ENCODE results near the gene SNX18.

SNX18 gene

DNA sequence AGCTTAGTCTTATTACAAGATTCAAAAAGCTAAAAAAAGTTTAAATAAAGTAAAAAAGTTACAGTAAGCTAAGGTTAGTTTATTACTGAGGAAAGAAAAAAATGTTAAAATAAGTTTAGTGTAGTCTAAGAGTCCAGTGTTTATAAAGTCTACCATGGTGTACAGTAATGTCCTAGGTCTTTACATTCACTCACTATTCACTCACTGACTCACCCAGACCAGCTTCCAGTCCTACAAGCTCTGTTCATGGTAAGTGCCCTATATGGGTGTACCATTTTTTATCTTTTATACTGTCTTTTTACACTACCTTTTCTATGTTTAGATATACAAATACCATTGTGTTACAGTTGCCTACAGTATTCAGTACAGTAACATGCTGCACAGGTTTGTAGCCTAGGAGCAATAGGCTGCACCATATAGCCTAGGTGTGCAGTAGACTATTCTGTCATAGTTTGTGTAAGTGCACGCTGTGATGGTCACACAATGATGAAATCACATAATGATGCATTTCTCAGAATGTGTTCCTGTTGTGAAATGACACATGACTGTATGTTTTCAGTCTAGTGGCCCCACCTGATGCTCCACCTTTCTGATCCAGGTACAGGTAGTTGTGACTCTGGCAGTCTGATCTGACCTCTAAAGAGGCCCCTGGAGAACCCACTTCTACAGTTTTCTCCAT is 45.7 kb downstream of the SNX18 start:
- H3K36me3 Mint-ChIP-seq (ENCODE audit: low read depth): no peaks in the 10 kb centered on the region
- H3K27me3 Mint-ChIP-seq (ENCODE audit: low read depth): peaks cover 2% of the 10 kb centered on the region
- peaks cover 8% of the 10 kb centered on the region for H3K9me3 Mint-ChIP-seq
- H3K27ac Mint-ChIP-seq: no peak overlapping the region
- H3K4me1 Mint-ChIP-seq (ENCODE audit: low read depth): no peaks in the 10 kb centered on the region
- H3K4me3 Mint-ChIP-seq: no peak overlapping the region
- no peak for DNase-seq (ENCODE audit: low spot score)

DNA sequence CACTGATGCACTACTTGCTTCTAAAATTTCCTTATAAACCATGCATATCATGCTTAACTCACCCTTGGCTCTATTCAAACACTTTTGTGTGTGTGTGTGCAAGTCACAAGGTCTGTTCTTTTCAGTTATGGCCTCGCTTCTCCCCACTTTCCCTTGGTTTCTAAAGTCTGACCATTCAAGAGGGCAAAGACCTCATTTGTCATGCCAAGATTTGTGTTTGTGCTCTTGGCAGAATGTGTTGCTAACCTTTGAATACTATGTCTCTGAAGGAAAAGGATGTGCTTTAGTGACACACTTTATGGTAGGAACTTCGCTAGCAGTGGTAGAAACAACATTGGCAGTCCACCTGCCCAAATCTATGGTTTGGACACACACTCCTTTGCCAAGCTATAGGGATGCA is 50.4 kb downstream of the SNX18 start:
- Mint-ChIP-seq H3K36me3 (ENCODE audit: low read depth) (no peaks in the 10 kb centered on the region), H3K4me3 (no peak overlapping the region), H3K27me3 (ENCODE audit: low read depth) (no peaks in the 10 kb centered on the region), H3K4me1 (ENCODE audit: low read depth) (no peaks in the 10 kb centered on the region), H3K27ac (no peak overlapping the region), H3K9me3 (no peaks in the 10 kb centered on the region)
- no peak for DNase-seq (ENCODE audit: low spot score)

DNA sequence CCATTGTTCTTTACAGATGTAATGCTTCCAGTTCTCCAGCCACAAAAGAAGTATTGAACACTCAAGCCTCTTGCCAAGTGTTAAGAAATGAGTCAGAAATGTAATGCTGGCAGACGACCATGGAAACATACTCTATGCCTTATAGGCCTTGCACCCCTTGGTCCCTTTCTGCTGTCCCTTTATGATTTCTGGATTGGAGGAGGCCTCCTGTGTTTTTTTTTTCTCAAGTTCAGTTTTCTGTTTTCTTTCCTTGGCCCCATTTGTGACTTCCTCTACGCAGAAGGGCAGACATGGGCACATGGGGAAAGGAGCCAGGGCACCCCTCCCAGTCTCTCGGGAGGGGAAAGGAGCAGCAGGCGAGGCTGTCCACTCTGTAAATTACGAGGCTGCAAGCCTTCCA is 53.4 kb downstream of the SNX18 start:
- no peak for DNase-seq (ENCODE audit: low spot score)
- no peak overlapping the region for H3K4me3 Mint-ChIP-seq

DNA sequence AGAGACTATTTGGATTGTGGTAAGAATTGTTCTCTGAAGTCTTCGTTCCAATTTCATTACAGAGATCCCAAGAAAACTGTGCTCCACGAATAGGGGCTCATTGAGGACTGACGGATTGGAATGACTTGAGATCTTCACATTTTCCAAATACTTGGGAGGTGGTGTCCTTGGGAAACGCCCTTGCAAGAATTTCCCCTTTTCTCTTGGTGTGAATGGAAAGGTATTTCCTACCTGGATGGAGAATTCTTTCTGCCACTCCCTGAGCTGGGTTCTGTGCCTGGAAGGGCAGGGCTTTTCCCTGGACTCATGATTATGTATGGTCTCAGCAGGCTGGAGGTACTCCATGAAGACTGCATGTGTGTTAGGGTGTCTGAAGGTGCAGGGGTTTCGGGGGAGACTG is 53.9 kb downstream of the SNX18 start:
- DNase-seq (ENCODE audit: low spot score): no peak
- Mint-ChIP-seq H3K4me3 (no peak overlapping the region), H3K27me3 (ENCODE audit: low read depth) (no peaks in the 10 kb centered on the region), H3K36me3 (ENCODE audit: low read depth) (no peaks in the 10 kb centered on the region), H3K27ac (no peak overlapping the region), H3K9me3 (no peaks in the 10 kb centered on the region), H3K4me1 (ENCODE audit: low read depth) (peaks cover 12% of the 10 kb centered on the region)

More for the DNA sequence above, 53.4 kb downstream of the SNX18 start:
- H3K4me1 Mint-ChIP-seq (ENCODE audit: low read depth): peaks cover 12% of the 10 kb centered on the region
- no peaks in the 10 kb centered on the region for H3K36me3 Mint-ChIP-seq (ENCODE audit: low read depth)
- H3K9me3 Mint-ChIP-seq: no peaks in the 10 kb centered on the region
- H3K27ac Mint-ChIP-seq: no peak overlapping the region
- H3K27me3 Mint-ChIP-seq (ENCODE audit: low read depth): no peaks in the 10 kb centered on the region

DNA sequence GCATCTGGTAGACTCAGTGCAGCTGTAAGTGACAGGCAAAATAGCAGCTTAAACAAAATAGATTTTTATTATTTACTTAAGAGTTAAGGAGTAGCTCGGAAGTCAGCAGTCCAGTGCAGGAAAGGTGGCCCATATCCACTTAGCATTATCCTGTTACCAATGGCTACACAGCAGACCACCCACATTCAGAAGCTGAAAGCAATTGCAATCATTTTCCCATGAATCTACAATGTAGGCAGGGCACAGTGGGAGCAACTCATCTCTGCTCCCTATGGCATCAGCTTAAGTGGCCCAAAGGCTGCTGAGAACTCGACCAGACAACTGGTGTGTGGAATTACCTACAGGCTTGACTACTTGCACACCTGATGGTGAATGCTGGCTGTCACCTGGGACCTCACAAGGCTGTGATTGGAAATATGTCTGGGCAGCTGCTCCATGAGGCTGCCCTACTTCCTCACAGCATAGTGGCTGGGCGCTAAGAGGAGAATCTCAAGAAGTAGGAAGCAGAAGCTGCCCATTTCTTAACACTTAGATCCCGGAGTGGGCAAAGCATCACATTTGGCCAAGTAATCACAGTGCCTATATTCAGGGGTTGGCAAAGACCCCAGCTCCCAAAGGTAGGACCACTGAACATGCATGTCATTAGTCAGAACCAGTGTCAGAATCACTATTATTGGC is 56.4 kb downstream of the SNX18 start:
- H3K9me3 Mint-ChIP-seq: no peaks in the 10 kb centered on the region
- no peak overlapping the region for H3K27ac Mint-ChIP-seq
- no peak overlapping the region for H3K4me3 Mint-ChIP-seq
- DNase-seq (ENCODE audit: low spot score): no peak
- H3K27me3 Mint-ChIP-seq (ENCODE audit: low read depth): no peaks in the 10 kb centered on the region
- no peaks in the 10 kb centered on the region for H3K36me3 Mint-ChIP-seq (ENCODE audit: low read depth)
- H3K4me1 Mint-ChIP-seq (ENCODE audit: low read depth): peaks cover 12% of the 10 kb centered on the region

DNA sequence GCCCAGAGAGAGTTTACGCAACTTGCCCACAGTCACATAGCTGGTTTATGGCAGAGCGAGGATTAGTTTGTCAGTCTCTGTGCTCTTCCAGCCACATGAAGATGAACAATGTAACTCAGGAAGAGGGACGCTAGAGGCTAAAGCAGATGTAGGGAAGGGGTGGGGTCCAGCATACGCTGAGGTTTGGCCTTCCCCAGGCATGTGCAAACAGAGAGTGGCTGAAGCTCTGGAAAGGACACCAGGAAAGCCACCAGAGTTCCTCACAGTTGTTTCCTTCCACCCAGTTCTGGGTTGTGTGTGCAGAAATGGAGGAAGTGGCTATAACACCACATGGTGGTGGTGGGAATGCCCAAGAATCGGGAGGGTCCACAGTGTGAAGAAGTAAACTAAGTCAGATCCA is 60.0 kb downstream of the SNX18 start:
- H3K27ac Mint-ChIP-seq: no peak overlapping the region
- H3K4me3 Mint-ChIP-seq: no peak overlapping the region
- H3K4me1 Mint-ChIP-seq (ENCODE audit: low read depth): peaks cover 12% of the 10 kb centered on the region
- no peaks in the 10 kb centered on the region for H3K36me3 Mint-ChIP-seq (ENCODE audit: low read depth)
- DNase-seq (ENCODE audit: low spot score): no peak
- H3K9me3 Mint-ChIP-seq: no peaks in the 10 kb centered on the region
- peaks cover 4% of the 10 kb centered on the region for H3K27me3 Mint-ChIP-seq (ENCODE audit: low read depth)

DNA sequence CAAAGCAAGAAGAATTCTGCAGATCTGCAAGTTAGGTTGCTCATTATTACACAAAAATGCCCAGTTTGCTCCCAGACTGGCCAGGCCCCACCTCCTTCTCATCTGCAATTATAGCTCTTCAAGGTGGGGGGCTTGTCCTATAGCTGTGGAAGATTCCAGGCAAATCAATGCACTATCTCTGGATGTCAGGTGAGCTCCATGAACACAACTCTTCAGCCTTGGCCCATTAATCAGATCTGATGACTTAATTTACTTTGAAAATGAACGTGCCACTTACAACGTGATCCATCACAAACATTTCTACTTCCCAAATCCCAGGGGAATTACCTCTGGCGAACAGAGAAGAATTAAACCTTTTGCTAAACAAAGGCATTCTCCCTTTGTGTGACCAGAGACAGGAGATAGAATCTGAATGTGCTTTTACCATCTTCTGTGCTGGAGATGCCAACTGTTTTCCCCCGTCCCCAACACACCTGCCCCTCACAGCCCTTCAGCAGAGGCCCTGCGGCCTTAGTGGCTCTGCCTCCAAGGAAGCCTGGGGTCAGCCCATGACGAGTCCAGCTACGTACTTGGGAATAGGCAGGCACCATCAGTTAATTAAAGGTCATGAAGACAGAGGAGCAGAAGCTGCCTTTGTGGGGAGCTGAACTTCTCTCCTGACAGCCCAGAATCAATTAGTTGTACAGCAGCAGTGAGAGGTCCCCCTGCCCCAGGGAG is 60.5 kb downstream of the SNX18 start:
- peaks cover 12% of the 10 kb centered on the region for H3K4me1 Mint-ChIP-seq (ENCODE audit: low read depth)
- no peak overlapping the region for H3K4me3 Mint-ChIP-seq
- H3K27ac Mint-ChIP-seq: no peak overlapping the region
- no peaks in the 10 kb centered on the region for H3K9me3 Mint-ChIP-seq
- no peak for DNase-seq (ENCODE audit: low spot score)
- H3K27me3 Mint-ChIP-seq (ENCODE audit: low read depth): peaks cover 4% of the 10 kb centered on the region
- H3K36me3 Mint-ChIP-seq (ENCODE audit: low read depth): no peaks in the 10 kb centered on the region

DNA sequence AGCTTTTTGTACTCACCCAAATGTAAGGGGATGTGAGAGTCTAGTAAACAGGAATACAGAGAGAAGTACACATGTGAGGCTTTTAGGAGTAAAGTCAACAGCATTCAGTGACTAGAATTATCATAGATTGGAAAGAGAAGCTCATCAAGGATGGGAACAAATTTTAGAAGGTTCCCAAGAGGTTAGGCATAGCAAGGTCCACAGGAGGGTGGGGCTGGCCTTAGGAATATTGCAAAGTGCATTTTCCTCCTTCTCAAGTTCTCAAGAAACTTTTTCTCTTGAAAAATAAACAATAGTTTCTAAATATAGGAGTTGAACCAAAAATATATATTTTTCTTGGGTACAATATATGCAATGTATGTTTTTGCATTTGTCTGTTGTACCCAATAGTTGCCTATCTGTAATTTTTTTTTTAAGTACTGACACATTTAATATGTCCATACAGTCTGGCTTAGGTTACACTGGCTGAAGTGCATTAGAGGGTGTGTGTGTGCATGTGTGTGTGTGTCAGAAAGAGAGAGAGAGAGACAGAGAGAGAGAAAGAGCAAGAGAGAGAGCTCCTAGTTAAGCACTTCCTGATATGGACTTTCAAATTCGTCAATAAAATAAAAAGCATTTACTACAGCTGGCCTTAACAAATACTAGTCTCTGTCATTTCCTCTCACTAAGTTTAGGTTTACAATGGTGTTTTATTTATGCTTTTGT is 62.2 kb downstream of the SNX18 start:
- no peak for DNase-seq (ENCODE audit: low spot score)
- H3K36me3 Mint-ChIP-seq (ENCODE audit: low read depth): no peaks in the 10 kb centered on the region
- peaks cover 4% of the 10 kb centered on the region for H3K27me3 Mint-ChIP-seq (ENCODE audit: low read depth)
- no peak overlapping the region for H3K4me3 Mint-ChIP-seq
- peaks cover 7% of the 10 kb centered on the region for H3K4me1 Mint-ChIP-seq (ENCODE audit: low read depth)
- no peak overlapping the region for H3K27ac Mint-ChIP-seq
- no peaks in the 10 kb centered on the region for H3K9me3 Mint-ChIP-seq

DNA sequence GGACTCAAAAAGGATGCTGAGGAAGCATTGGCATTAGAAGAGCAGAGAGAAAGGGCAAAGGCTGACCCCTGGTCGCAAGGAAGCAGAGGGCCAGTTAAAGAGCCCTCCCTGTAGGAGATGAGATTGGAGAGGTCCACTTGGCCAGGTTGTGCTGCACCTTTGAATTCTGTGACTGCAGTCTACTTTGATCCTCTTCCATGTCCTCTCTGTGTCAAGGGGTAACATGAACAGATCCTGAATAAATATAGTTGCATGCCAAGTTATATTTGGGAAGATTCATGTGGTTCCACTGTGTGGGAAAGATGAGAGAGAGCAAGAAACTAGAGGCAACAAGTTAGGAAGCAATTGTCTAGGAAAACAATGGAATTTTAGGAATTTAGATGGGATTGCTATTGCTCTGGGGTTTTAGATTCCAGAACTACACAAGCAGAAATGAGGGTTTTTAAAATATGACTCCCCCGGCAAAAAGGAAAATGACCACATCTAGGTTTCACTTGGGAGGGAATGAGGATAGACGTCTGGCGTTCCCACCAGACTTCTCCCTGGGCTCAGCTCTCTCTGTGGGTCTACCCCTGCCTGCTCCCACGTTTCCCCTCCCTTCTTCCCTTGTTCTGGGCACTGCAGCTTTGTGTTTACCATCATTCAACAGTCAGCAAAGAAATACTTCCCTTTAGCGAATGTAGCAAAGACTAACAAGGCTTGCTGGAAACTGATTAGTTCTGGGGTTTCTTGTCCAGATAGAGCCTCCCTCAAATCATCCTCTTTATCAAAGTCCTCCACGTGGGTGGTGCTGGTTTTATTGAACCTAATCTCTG is 63.6 kb downstream of the SNX18 start:
- H3K36me3 Mint-ChIP-seq (ENCODE audit: low read depth): no peaks in the 10 kb centered on the region
- no peak for DNase-seq (ENCODE audit: low spot score)
- H3K9me3 Mint-ChIP-seq: peaks cover 2% of the 10 kb centered on the region
- no peaks in the 10 kb centered on the region for H3K4me1 Mint-ChIP-seq (ENCODE audit: low read depth)
- no peak overlapping the region for H3K4me3 Mint-ChIP-seq
- no peak overlapping the region for H3K27ac Mint-ChIP-seq
- peaks cover 4% of the 10 kb centered on the region for H3K27me3 Mint-ChIP-seq (ENCODE audit: low read depth)

DNA sequence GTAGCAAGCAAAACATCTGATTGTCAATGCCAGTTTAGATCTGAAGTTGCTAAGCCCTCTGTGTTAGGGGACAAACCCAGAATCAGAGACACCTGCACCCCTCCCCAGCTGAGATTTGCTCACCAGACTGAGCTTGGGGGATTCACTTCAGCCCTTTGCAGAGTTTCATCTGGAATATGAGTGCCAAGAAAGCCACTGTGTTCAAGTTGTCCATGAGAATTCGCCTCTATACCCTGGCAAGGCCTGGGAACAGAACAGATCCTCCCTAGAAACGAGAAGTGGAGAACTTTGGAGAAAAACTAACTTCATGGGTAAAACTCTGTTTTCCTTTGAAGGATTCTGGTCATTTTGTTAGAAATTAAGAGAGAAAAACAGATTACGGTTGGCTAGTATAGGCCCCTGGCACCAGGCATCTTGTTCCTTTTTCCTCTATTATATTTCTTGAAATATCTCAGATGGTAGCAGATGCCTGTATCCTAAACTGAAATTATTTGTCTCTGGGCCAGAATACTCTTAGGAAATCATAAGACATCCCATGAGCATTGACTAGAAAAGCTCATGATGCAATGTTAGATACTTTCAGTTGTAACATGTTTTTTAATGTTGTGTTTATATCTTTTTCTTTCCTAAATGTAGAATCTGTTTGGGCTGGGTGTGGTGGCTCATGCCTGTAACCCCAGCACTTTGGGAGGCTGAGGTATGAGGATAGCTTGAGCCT is 64.4 kb downstream of the SNX18 start:
- Mint-ChIP-seq H3K4me3 (no peak overlapping the region), H3K27me3 (ENCODE audit: low read depth) (peaks cover 4% of the 10 kb centered on the region), H3K4me1 (ENCODE audit: low read depth) (no peaks in the 10 kb centered on the region), H3K36me3 (ENCODE audit: low read depth) (no peaks in the 10 kb centered on the region), H3K9me3 (peaks cover 8% of the 10 kb centered on the region), H3K27ac (no peak overlapping the region)
- no peak for DNase-seq (ENCODE audit: low spot score)

DNA sequence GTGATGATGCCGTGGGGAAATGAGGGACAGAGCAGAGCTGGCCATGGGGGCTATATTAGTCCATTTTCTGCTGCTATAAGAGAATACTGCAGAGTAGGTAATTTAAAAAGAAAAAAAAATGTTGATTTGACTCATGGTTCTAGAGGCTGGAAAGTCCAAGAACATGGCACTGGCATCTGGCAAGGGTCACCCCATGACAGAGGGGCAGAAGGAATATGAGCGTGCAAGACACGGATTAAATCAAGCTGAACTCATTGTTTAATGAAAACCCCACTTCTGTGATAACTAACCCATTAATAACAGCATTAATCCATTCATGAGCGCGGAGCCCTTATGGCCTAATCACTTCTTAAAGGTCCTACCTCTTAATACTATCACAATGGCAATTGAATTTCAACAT is 68.8 kb downstream of the SNX18 start:
- DNase-seq (ENCODE audit: low spot score): no peak
- Mint-ChIP-seq H3K27me3 (ENCODE audit: low read depth) (no peaks in the 10 kb centered on the region), H3K9me3 (peaks cover 8% of the 10 kb centered on the region), H3K27ac (no peak overlapping the region), H3K36me3 (ENCODE audit: low read depth) (no peaks in the 10 kb centered on the region), H3K4me3 (no peak overlapping the region), H3K4me1 (ENCODE audit: low read depth) (peaks cover 2% of the 10 kb centered on the region)

DNA sequence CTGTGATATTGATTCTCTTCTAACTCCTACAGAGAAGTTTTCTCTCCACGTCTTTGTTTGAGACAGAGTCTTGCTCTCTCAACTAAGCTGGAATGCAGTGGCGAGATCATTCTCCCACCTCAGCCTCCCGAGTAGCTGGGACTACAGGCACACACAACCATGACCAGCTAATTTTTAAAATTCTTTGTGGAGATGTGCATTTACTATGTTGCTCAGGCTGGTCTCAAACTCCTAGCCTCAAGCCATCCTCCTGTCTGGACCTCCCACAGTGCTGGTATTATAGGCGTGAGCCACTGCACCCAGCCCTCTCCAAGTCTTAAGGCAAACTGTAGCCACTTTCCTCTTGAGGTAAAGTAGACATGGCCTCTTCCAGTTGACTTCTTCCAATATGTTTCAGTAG is 72.2 kb downstream of the SNX18 start:
- Mint-ChIP-seq H3K4me1 (ENCODE audit: low read depth) (peaks cover 2% of the 10 kb centered on the region), H3K9me3 (peaks cover 15% of the 10 kb centered on the region), H3K27me3 (ENCODE audit: low read depth) (peaks cover 3% of the 10 kb centered on the region), H3K27ac (no peak overlapping the region), H3K36me3 (ENCODE audit: low read depth) (peaks cover 5% of the 10 kb centered on the region), H3K4me3 (no peak overlapping the region)
- DNase-seq (ENCODE audit: low spot score): no peak

DNA sequence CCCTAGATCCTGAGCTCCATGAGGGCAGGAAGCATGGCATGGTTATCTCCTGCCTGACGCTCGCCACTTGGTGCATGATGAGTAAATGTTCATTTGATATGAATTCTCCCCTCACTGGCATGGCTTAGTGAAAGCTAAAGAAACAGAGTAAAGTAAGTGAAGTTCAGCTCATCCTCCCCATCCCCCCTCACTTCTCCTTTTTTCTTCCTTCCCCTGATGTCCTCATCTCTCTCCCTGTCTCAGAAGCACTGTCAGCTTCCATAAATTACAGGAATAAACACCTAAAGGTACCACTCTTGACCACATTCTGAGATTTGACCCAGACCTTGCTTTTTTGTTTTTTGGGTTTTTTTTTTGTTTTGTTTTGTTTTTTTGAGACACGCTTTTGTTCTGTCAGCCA is 73.3 kb downstream of the SNX18 start:
- Mint-ChIP-seq H3K36me3 (ENCODE audit: low read depth) (peaks cover 5% of the 10 kb centered on the region), H3K27me3 (ENCODE audit: low read depth) (peaks cover 6% of the 10 kb centered on the region), H3K9me3 (peaks cover 15% of the 10 kb centered on the region), H3K27ac (no peak overlapping the region), H3K4me3 (no peak overlapping the region), H3K4me1 (ENCODE audit: low read depth) (peaks cover 2% of the 10 kb centered on the region)
- no peak for DNase-seq (ENCODE audit: low spot score)

Data from T-helper 2 cell treated with Interferon-gamma antibody and Interleukin-4, amounts not matched to agents 5 μg/mL and 100 μg/mL, for 36 hours (primary cell).